Ishikawa (cell line): ENCODE results near the gene GSK3A.

Experiments
- CEBPB ChIP-seq: IDR thresholded peaks from 2 replicates; pipeline ENCODE4 v1.6.1; 2012
- CREB1 ChIP-seq: IDR thresholded peaks from 2 replicates; pipeline ENCODE4 v1.6.1; 2012; ENCODE audit warnings: low read depth
- EGR1 ChIP-seq: IDR thresholded peaks from 2 replicates; pipeline ENCODE4 v1.6.1; 2012
- EP300 ChIP-seq: IDR thresholded peaks from 2 replicates; pipeline ENCODE4 v1.6.1; 2012; ENCODE audit warnings: borderline replicate concordance
- FOXM1 ChIP-seq: IDR thresholded peaks from 2 replicates; pipeline ENCODE4 v1.6.1; 2012; ENCODE audit warnings: low read depth, borderline replicate concordance
- MAX ChIP-seq: IDR thresholded peaks from 2 replicates; pipeline ENCODE4 v1.6.1; 2012
- NFIC ChIP-seq: IDR thresholded peaks from 2 replicates; pipeline ENCODE4 v1.6.1; 2012
- RAD21 ChIP-seq: IDR thresholded peaks from 2 replicates; pipeline ENCODE4 v1.6.1; 2012; ENCODE audit warnings: low read depth
- TAF1 ChIP-seq: IDR thresholded peaks from 2 replicates; pipeline ENCODE4 v1.6.1; 2012; ENCODE audit warnings: low read depth, mild to moderate bottlenecking
- TCF12 ChIP-seq: IDR thresholded peaks from 2 replicates; pipeline ENCODE4 v1.6.1; 2012; ENCODE audit warnings: low read depth
- TEAD4 ChIP-seq: IDR thresholded peaks from 2 replicates; pipeline ENCODE4 v1.6.1; 2012
- YY1 ChIP-seq: IDR thresholded peaks from 2 replicates; pipeline ENCODE4 v1.6.1; 2012; ENCODE audit warnings: low read depth
- ZBTB7A ChIP-seq: IDR thresholded peaks from 2 replicates; pipeline ENCODE4 v1.6.1; 2012; ENCODE audit warnings: low read depth
- TF ChIP-seq, protein P1 (sequence below): IDR thresholded peaks from 2 replicates; pipeline ENCODE4 v1.6.1; 2012; ENCODE audit warnings: low read depth, mild to moderate bottlenecking
- TF ChIP-seq, protein P2 (sequence below): IDR thresholded peaks from 2 replicates; pipeline ENCODE4 v1.6.1; 2012

The GSK3A gene

GRCh38 chr19:42239544-42240220 is 2.7 kb downstream of the GSK3A start:
- TF ChIP-seq ZBTB7A = no peak
- TF ChIP-seq EGR1 = no peak
- TF ChIP-seq, protein P1, sequence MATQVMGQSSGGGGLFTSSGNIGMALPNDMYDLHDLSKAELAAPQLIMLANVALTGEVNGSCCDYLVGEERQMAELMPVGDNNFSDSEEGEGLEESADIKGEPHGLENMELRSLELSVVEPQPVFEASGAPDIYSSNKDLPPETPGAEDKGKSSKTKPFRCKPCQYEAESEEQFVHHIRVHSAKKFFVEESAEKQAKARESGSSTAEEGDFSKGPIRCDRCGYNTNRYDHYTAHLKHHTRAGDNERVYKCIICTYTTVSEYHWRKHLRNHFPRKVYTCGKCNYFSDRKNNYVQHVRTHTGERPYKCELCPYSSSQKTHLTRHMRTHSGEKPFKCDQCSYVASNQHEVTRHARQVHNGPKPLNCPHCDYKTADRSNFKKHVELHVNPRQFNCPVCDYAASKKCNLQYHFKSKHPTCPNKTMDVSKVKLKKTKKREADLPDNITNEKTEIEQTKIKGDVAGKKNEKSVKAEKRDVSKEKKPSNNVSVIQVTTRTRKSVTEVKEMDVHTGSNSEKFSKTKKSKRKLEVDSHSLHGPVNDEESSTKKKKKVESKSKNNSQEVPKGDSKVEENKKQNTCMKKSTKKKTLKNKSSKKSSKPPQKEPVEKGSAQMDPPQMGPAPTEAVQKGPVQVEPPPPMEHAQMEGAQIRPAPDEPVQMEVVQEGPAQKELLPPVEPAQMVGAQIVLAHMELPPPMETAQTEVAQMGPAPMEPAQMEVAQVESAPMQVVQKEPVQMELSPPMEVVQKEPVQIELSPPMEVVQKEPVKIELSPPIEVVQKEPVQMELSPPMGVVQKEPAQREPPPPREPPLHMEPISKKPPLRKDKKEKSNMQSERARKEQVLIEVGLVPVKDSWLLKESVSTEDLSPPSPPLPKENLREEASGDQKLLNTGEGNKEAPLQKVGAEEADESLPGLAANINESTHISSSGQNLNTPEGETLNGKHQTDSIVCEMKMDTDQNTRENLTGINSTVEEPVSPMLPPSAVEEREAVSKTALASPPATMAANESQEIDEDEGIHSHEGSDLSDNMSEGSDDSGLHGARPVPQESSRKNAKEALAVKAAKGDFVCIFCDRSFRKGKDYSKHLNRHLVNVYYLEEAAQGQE = no peak
- TF ChIP-seq TCF12 = no peak
- TF ChIP-seq, protein P2, sequence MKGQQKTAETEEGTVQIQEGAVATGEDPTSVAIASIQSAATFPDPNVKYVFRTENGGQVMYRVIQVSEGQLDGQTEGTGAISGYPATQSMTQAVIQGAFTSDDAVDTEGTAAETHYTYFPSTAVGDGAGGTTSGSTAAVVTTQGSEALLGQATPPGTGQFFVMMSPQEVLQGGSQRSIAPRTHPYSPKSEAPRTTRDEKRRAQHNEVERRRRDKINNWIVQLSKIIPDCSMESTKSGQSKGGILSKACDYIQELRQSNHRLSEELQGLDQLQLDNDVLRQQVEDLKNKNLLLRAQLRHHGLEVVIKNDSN = no peak
- no peak for TF ChIP-seq CEBPB
- TF ChIP-seq RAD21 = no peak
- TF ChIP-seq EP300 = no peak
- no peak for TF ChIP-seq FOXM1
- no peak for TF ChIP-seq TEAD4
- TF ChIP-seq TAF1 = no peak

DNA sequence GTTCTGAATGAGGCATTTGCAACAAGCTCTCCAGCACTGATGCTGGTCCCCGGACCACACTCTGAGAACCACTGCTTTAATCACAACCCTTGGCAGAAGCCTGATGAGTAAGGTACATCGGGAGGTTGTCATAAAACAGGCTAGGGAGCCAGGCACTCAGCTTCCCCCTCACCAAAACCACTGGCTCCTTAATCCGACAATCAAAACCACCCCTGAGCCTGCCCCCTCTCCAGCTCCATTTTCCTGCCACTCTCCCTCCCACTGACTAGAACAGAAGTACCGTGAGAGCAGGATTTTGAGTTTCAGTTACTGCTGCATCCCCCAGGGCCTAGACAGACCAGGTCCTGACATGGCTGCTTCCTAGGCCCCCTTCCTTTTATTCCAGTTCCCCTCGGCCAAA is 7.2 kb downstream of the GSK3A start:
- no peak for TF ChIP-seq CEBPB
- TF ChIP-seq MAX = no peak
- TF ChIP-seq ZBTB7A = no peak
- no peak for TF ChIP-seq TEAD4
- TF ChIP-seq TCF12 = no peak
- TF ChIP-seq, protein P2 = no peak
- no peak for TF ChIP-seq YY1
- TF ChIP-seq EP300 = no peak

DNA sequence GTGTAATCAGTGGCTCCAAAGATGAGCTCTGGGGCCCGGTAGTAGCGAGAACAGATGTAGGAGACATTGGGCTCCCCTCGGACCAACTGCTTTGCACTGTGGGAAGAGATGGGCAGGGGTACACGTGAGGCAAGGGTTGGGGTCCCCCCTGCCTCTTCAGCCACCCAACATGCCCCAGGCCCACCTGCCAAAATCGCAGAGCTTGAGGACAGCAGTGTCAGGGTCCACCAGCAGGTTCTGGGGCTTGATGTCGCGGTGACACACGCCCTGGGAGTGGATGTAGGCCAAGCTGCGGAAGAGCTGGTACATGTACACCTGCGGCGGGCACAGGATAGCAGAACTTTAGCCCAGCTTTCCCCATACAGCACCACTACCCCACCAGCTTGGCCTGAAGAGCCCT is 8.0 kb downstream of the GSK3A start:
- TF ChIP-seq TEAD4 = no peak
- TF ChIP-seq, protein P2 = no peak
- no peak for TF ChIP-seq CREB1
- TF ChIP-seq EP300 = no peak
- no peak for TF ChIP-seq YY1

- TF ChIP-seq, protein P2 = no peak
- no peak for TF ChIP-seq YY1
- TF ChIP-seq TAF1 = no peak
- TF ChIP-seq, protein P1 = no peak
- TF ChIP-seq EGR1 = no peak
- TF ChIP-seq MAX = no peak
- no peak for TF ChIP-seq ZBTB7A
- no peak for TF ChIP-seq TEAD4
- TF ChIP-seq FOXM1 = no peak
- no peak for TF ChIP-seq CEBPB
- TF ChIP-seq CREB1 = no peak
- no peak for TF ChIP-seq TCF12
- no peak for TF ChIP-seq EP300
- no peak for TF ChIP-seq NFIC
- no peak for TF ChIP-seq RAD21
Observed at GRCh38 chr19:42233678-42234292, 8.6 kb downstream of the GSK3A start.

DNA sequence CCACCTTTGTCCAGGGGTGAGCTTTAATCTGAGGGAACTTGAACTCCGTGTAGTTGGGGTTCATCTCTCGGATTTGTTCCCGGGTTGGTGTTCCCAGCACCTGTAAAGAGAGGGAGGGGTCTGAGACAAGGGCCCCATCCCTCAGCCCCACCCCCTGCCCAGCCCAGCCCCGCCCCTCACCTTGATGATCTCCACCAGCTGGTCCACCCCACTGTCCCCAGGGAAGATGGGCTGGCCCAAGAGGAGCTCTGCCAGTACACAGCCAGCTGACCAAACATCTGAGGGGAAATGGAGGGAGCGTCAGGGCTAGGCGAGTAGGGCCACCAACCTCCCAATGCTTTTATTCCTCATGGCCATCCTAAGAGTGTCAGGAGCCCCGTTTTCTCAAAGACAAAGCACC is 9.3 kb downstream of the GSK3A start:
- TF ChIP-seq EGR1 (no peak), EP300 (no peak)
- TF ChIP-seq, protein P1 = no peak
